Renal pelvis (tissue), 4 donors: ENCODE measurements around the gene IQCM. TPM values are rescaled to one million over a fixed set of nuclear protein-coding genes. Genes with fewer than 3 reads are reported as not detected.

Experiments used
- DNase-seq: peaks from one replicate; pipeline ENCODE4 v3.0.0-alpha.2; 2013
- polyA plus RNA-seq, 3 donors: library from polyadenylated mRNA; unstranded; fragments of 120-200 nt; gene quantifications; one replicate each; pipeline ENCODE4 v1.2.1, GENCODE V29; 2013; ENCODE audit not compliant: insufficient read length in 3 of 3

Gene IQCM
- polyA plus RNA-seq, 3 donors: not detected

- DNase-seq: no peak
Measured at GRCh38 chr4:149711593-149712365, 103.9 kb downstream of the IQCM start.

DNA sequence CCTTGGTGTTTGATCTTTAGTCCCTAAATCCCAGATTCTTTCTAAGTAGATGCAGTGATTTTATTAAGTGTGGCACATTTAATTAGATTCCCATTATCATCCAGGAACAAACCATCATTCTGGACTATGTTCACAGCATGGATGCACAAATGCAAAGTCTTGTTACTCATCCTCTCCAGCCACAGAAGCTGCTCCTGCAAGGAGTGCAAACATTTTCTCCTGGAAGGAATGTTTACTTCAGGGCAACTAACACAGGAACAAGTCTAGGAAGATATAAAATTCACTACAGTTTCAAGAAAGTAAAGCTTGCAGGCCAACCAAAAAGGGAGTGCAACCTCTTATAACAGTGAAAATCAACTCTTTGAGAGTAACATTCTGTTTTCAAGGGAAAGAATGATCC lies 106.0 kb downstream of the IQCM start:
- no peak for DNase-seq

GRCh38 chr4:149708513-149709130 lies 107.0 kb downstream of the IQCM start:
- no peak for DNase-seq

DNA sequence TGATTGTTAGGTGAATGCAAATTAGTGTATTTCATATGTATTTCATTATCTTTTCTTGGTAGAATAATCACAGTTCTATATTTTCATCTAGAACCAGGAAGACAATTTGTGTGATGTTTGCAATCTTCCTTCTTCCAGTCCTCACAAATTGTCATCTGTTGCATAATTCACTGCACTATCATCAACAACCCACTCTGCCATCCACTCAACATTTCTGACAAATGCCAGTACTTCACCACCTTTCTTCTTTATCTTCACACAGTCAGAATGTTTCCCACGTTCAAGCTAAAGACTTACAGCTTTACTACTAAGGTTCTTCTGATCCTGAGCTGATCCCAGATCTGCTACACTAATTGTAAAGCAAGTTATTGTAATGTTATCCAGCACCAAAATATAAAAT lies 107.8 kb downstream of the IQCM start:
- no peak for DNase-seq

DNA sequence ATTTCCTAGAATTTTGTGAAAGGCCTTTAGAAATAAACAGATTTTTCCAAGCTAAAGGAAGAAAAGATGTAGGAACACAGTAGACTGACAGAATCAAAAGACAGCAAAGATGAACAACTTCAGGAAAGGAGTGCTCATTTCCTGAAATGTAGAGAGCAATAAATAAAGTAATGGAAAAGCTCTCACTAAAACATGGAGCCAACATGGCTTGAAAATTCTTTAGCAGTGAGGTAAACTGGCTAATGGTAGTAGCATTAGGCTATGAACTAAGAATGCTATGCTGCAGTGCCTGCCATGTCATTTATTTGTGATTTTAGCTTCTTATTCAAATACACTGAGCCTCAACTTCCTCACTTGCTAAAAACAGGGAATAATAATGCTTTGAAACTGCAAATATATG lies 108.7 kb downstream of the IQCM start:
- DNase-seq: no peak

- no peak for DNase-seq
Measured at GRCh38 chr4:149702414-149703293, 113.0 kb downstream of the IQCM start.

DNA sequence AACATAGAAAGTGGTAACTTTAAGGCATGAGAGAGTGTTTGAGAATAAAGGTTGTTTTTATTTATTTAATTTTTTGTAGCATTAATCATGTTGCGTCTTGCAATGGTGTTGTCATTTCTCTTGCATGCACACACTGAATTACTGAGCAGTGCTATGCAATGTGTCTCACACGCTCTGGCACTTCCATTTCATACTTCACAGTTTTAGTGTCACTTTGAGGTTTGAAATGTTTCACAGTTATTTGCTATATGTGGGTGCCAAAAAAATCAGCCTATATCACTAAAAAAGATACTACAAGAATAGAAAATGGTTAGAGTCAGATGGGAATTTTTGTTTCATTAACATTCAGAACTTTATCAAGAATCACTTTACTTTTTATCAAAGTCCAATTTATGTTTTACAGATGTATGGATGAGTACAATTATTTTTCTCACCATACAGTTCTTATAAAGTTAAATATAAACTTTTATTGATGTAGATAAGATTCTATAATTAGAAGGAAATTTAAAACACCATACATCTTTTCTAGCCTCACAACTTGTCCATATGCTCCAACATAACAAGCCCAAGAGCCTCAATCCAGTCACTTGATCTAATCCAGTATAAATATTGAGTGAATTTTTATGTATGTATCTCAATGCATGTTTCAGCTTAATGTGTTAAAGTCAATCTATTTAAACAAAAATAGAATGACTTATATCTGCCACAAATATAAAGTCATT lies 114.0 kb downstream of the IQCM start:
- DNase-seq: no peak

- no peak for DNase-seq
Measured at GRCh38 chr4:149700272-149700671, 115.4 kb downstream of the IQCM start.

DNA sequence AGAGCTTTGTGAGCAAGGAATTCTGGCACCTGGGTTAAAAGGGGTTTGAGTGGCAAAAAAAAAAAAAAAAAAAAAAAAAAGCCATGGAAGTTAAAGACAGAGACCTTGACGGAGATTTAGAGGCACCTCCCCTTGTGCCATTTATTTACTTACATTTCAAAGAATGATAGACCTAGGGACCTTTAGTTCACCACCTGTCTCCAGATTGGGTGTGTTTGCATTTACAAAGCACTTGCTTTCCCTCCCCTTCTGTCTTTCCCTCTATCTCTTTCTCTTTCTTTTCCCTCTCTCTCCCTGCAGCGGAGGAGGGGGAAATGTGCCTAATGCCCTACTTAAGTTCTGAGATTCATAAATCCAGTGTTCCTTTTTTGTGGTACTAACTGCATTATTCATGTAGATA lies 116.0 kb downstream of the IQCM start:
- no peak for DNase-seq

DNA sequence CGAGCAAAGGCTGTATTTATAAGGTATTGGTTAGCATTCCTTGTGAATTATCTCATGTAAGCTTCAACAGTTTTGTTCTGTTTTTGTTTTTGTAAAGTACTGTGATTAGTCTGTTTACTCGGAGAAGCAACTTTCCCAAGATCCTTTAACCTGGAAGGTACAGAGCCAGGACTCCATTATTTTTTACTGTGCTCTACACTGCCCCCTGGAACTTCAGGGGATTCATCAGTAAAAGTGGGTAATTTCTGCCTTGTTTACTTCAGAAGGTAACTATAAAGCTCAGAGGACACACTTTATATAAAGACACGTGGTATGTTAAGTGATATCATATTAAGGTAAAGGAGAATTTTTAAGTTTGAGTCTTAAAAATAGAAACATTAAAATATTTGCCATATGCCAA lies 124.9 kb downstream of the IQCM start:
- no peak for DNase-seq

- no peak for DNase-seq
Measured at GRCh38 chr4:149684516-149684915, 131.1 kb downstream of the IQCM start.

- no peak for DNase-seq
Measured at GRCh38 chr4:149676076-149676475, 139.6 kb downstream of the IQCM start.

GRCh38 chr4:149645790-149646189 lies 169.9 kb downstream of the IQCM start:
- no peak for DNase-seq

GRCh38 chr4:149638073-149638472 lies 177.6 kb downstream of the IQCM start:
- DNase-seq: no peak

DNA sequence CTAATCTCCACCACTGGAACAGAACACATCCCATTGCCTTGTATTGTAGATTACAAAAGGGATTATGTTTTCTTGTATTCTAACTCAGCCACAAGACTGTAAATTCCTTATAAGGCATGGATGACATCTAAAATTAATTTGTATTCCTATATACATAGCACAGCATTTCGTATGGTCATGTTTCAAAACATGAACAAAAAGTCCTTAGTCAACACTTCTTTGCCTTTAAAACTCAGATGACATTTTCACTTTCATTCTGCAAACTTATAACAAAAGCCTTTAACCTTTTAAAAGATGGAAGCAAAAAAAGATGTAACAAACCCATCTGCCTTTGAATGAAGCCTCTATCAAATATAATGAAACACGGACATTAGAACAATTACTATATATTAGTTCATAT lies 181.3 kb downstream of the IQCM start:
- DNase-seq: no peak

DNA sequence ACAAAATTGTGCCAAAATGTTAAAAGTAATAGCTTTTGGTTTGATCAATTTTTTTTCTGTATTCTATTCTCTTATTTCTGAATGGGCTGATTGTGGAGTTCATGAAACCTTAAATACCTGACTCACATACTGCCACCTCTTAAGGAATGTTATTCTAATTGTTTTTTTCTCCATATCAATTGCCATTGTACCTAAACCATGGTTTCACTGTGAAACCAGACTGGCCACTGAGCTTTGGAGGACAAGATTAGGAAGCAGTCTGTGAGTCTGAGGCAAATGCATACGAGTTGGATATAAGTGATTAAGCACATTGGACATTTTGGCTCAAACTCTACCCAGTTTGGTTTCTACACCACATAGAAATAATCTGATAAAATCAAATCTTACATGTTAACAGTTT lies 184.0 kb downstream of the IQCM start:
- DNase-seq: no peak

DNA sequence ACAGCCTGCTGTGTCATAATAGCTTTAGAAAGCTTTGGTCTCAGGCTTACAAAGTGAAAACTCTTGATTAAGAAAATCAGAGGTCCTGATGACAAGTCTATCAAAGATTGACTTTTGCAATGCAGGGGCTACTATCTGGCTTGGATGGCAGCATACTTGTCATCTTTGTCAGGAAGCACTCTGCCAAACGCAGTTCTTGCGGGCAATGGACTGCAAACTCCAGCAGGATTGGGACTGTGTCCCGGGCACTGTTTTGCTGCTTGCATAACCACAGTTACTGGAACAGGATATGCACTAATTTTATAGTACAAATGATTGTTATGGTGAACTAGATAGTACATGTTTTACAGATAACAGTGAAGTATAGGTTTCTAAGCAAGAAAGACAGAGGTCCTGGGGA lies 185.6 kb downstream of the IQCM start:
- DNase-seq: no peak

DNA sequence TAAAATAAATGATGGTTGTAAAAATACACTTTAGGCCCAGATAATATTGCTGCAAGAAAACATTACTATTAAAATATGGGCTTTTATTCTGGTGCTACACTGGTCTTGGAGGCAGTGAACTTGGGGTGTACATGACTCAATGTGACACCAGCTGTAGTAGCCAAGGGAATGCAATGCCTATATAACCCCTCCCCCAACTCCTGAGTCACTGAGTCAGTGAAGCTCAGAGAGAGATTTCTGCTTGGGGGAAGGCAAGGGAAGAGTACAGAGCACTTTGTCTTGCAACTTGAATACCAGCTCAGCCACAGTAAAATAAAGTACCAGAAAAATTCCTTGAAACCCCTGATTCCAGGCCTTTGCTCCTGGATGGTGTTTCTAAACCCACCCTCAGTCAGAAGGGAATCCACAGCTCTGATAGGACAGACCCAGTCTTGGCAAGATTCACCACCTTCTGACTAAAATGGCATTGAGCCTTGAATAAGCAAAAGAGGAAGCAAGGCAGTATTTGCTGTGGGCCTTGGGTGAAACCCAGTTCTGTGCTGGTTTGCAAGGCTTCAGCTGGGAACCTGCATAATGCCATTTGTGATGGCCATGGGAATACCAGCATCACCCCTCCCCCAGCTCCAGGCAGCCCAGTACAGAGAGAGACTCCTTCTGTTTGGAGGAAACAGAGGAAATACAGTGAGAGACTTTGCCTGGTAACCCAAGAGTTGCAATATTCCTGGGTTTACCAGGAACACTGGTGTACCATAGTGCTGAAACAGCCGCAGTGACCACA lies 209.9 kb downstream of the IQCM start:
- no peak for DNase-seq

GRCh38 chr4:149604827-149605226 lies 210.8 kb downstream of the IQCM start:
- DNase-seq: no peak

DNA sequence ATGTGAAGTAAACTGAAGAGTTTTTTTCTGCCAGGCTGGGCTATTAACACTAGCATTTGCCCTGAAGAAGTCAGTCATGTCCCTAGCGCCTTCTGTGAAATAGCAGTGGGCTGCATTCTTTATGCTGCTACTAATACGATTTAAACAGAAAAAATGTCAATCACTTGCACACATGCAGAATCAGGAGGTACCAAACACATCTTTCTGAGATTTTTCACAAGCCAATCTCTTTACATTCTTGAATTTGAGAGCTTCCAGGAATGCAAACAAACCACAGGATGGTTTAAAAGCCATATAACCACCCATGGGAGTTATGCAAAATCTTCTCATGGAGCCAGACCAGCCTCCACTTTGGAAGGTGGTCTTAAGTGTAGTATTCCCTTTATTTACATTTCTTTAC lies 220.1 kb downstream of the IQCM start:
- DNase-seq: no peak

- no peak for DNase-seq
Measured at GRCh38 chr4:149589826-149590225, 225.8 kb downstream of the IQCM start.
